Activated CD4-positive, alpha-beta T cell treated with anti-CD3 and anti-CD28 coated beads, Interleukin-2, amount 10 ng/mL, durations not matched to agents 24 days and 14 days (primary cell): ENCODE measurements around the gene HAGHL. TPM values are rescaled to one million over a fixed set of nuclear protein-coding genes. Genes with fewer than 3 reads are reported as not detected.

Source experiments
- DNase-seq: peaks from one replicate; pipeline ENCODE4 v3.0.0; 2022
- H3K27ac Mint-ChIP-seq: one replicate; pipeline ENCODE4 v1.8.0; 2022; ENCODE audit warnings: mild to moderate bottlenecking, mixed read lengths
- H3K27me3 Mint-ChIP-seq: one replicate; pipeline ENCODE4 v1.8.0; 2022; ENCODE audit warnings: mixed read lengths
- H3K36me3 Mint-ChIP-seq: one replicate; pipeline ENCODE4 v1.8.0; 2022; ENCODE audit warnings: low read depth, mild to moderate bottlenecking, mixed read lengths
- H3K4me1 Mint-ChIP-seq: one replicate; pipeline ENCODE4 v1.8.0; 2021; ENCODE audit warnings: mixed read lengths
- H3K4me3 Mint-ChIP-seq: one replicate; pipeline ENCODE4 v1.8.0; 2022; ENCODE audit warnings: mild to moderate bottlenecking, moderate library complexity, mixed read lengths
- H3K9me3 Mint-ChIP-seq: one replicate; pipeline ENCODE4 v1.8.0; 2021; ENCODE audit warnings: mixed read lengths
- intact Hi-C: fragments of 100-400 bp; cut with micrococcal nuclease; formaldehyde crosslinking; loops from one replicate; pipeline ENCODE4 v1.15.1; 2023
- total RNA-seq: library from RNA; stranded (reverse); gene quantifications from 2 replicates; pipeline ENCODE4 v1.2.3, GENCODE V29; 2022

Gene HAGHL
- total RNA-seq: 13.1 and 20.9 TPM in 2 replicates

- no peaks in the 10 kb centered on the region for H3K9me3 Mint-ChIP-seq
- intact Hi-C loops: loop anchor here (5.0 kb wide), 1 partner anchor 44 kb away; the partner anchor contains the start of genes JMJD8 and STUB1
- DNase-seq: peak; percentile 87
- H3K27me3 Mint-ChIP-seq: peaks cover 3% of the 10 kb centered on the region
- no peaks in the 10 kb centered on the region for H3K36me3 Mint-ChIP-seq
- H3K27ac Mint-ChIP-seq: peak within 1 kb of the TSS; percentile 48
- H3K4me1 Mint-ChIP-seq: no peaks in the 10 kb centered on the region
- peak within 1 kb of the TSS; percentile 75 for H3K4me3 Mint-ChIP-seq
These were observed at the start of gene HAGHL, which contains the start of gene CCDC78 for GRCh38 chr16:726438-727290. Gene HAGHL (plus strand): TSS chr16:727106. CDS start chr16:727510, 404 bp downstream. Gene CCDC78 (minus strand): TSS chr16:726443. CDS start chr16:726367, 76 bp downstream.

GRCh38 chr16:677316-678190, 49.4 kb upstream of the HAGHL start:
- H3K4me1 Mint-ChIP-seq: peaks cover 14% of the 10 kb centered on the region
- H3K4me3 Mint-ChIP-seq: no peak overlapping the region
- no peaks in the 10 kb centered on the region for H3K9me3 Mint-ChIP-seq
- no peak for DNase-seq
- H3K36me3 Mint-ChIP-seq: peaks cover 24% of the 10 kb centered on the region
- H3K27me3 Mint-ChIP-seq: peaks cover 5% of the 10 kb centered on the region
- intact Hi-C loops: no loop called here
- no peak overlapping the region for H3K27ac Mint-ChIP-seq

GRCh38 chr16:678209-678857, 48.6 kb upstream of the HAGHL start:
- Mint-ChIP-seq H3K9me3 (no peaks in the 10 kb centered on the region), H3K36me3 (peaks cover 25% of the 10 kb centered on the region), H3K4me3 (no peak overlapping the region), H3K27ac (no peak overlapping the region), H3K27me3 (peaks cover 5% of the 10 kb centered on the region), H3K4me1 (peaks cover 16% of the 10 kb centered on the region)
- intact Hi-C loops: no loop called here
- DNase-seq: no peak

GRCh38 chr16:678858-679813, 47.8 kb upstream of the HAGHL start:
- Mint-ChIP-seq H3K27ac (peak overlapping the region; percentile 75), H3K9me3 (no peaks in the 10 kb centered on the region), H3K4me1 (peaks cover 16% of the 10 kb centered on the region), H3K36me3 (peaks cover 22% of the 10 kb centered on the region), H3K27me3 (peaks cover 5% of the 10 kb centered on the region), H3K4me3 (peak overlapping the region; percentile 83)
- DNase-seq: peak; percentile 87
- intact Hi-C loops: loop anchor here (1.0 kb wide), 1 partner anchor 11 kb away; the partner anchor contains the start of gene RHOT2

- H3K9me3 Mint-ChIP-seq: no peaks in the 10 kb centered on the region
- DNase-seq: peak; percentile 96
- H3K27ac Mint-ChIP-seq: peak within 1 kb of the TSS; percentile 84
- intact Hi-C loops: loop anchor here (1.0 to 5.0 kb wide), 2 partner anchors 12 to 47 kb away; partner anchors contain the start of genes CCDC78, HAGHL and RHOT2
- peak within 1 kb of the TSS; percentile 87 for H3K4me3 Mint-ChIP-seq
- H3K27me3 Mint-ChIP-seq: peaks cover 3% of the 10 kb centered on the region
- H3K36me3 Mint-ChIP-seq: peaks cover 22% of the 10 kb centered on the region
- H3K4me1 Mint-ChIP-seq: peaks cover 16% of the 10 kb centered on the region
These were observed 46.9 kb upstream of the HAGHL start, which contains the start of gene STUB1 for GRCh38 chr16:679814-680624. Gene STUB1 (plus strand): TSS chr16:680410. CDS start chr16:680526, 116 bp downstream.

- no peak for DNase-seq
These were observed 46.3 kb upstream of the HAGHL start for GRCh38 chr16:680625-680945.

GRCh38 chr16:680967-681745, 45.8 kb upstream of the HAGHL start:
- intact Hi-C loops: loop anchor here (5.0 kb wide), 1 partner anchor 46 kb away; the partner anchor contains the start of genes CCDC78 and HAGHL
- peaks cover 14% of the 10 kb centered on the region for H3K4me1 Mint-ChIP-seq
- H3K4me3 Mint-ChIP-seq: peak overlapping the region; percentile 87
- no peaks in the 10 kb centered on the region for H3K27me3 Mint-ChIP-seq
- peak; percentile 74 for DNase-seq
- H3K9me3 Mint-ChIP-seq: no peaks in the 10 kb centered on the region
- peaks cover 24% of the 10 kb centered on the region for H3K36me3 Mint-ChIP-seq
- peak overlapping the region; percentile 56 for H3K27ac Mint-ChIP-seq

More at GRCh38 chr16:680625-680945, 46.3 kb upstream of the HAGHL start:
- Mint-ChIP-seq H3K27ac (no peak overlapping the region), H3K4me1 (peaks cover 14% of the 10 kb centered on the region), H3K9me3 (no peaks in the 10 kb centered on the region), H3K27me3 (no peaks in the 10 kb centered on the region), H3K4me3 (peak overlapping the region; percentile 87), H3K36me3 (peaks cover 20% of the 10 kb centered on the region)
- intact Hi-C loops: loop anchor here (5.0 kb wide), 1 partner anchor 47 kb away; the partner anchor contains the start of genes CCDC78 and HAGHL

- peaks cover 27% of the 10 kb centered on the region for H3K36me3 Mint-ChIP-seq
- intact Hi-C loops: loop anchor here (5.0 kb wide), 1 partner anchor 45 kb away; the partner anchor contains the start of genes CCDC78 and HAGHL
- peak overlapping the region; percentile 56 for H3K27ac Mint-ChIP-seq
- H3K4me3 Mint-ChIP-seq: peak overlapping the region; percentile 87
- DNase-seq: no peak
- H3K27me3 Mint-ChIP-seq: no peaks in the 10 kb centered on the region
- peaks cover 14% of the 10 kb centered on the region for H3K4me1 Mint-ChIP-seq
- H3K9me3 Mint-ChIP-seq: no peaks in the 10 kb centered on the region
These were observed 45.0 kb upstream of the HAGHL start for GRCh38 chr16:681746-682427.

GRCh38 chr16:682493-683395, 44.2 kb upstream of the HAGHL start:
- intact Hi-C loops: loop anchor here (5.0 kb wide), 1 partner anchor 45 kb away; the partner anchor contains the start of genes CCDC78 and HAGHL
- no peak for DNase-seq
- Mint-ChIP-seq H3K27ac (peak overlapping the region; percentile 72), H3K4me3 (peak overlapping the region; percentile 87), H3K4me1 (peaks cover 14% of the 10 kb centered on the region), H3K9me3 (no peaks in the 10 kb centered on the region), H3K27me3 (no peaks in the 10 kb centered on the region), H3K36me3 (peaks cover 27% of the 10 kb centered on the region)
